OCI-LY1 (cell line): ENCODE data around the gene PLXNA1.

Experiments used
- H2AFZ ChIP-seq: fragments of 200-600 bp; sonication (generic), shearing (Covaris generic); 2 replicates; pipeline ENCODE4 v1.6.0; 2014; ENCODE audit warnings: antibody characterized with exemption, mild to moderate bottlenecking, low read length
- H3F3A ChIP-seq: fragments of 200-600 bp; sonication (generic), shearing (Covaris generic); 2 replicates; pipeline ENCODE4 v1.6.0; 2014; ENCODE audit warnings: mild to moderate bottlenecking, antibody characterized with exemption, low read length, moderate library complexity; ENCODE audit not compliant: insufficient read depth
- H3K27ac ChIP-seq: fragments of 200-600 bp; sonication (generic); 2 replicates; pipeline ENCODE4 v1.5.1; 2014; ENCODE audit warnings: low read length, mixed run types, mild to moderate bottlenecking, low read depth; ENCODE audit not compliant: poor library complexity, severe bottlenecking
- H3K27me3 ChIP-seq: fragments of 200-600 bp; sonication (generic); 2 replicates; pipeline ENCODE4 v1.6.0; 2014; ENCODE audit warnings: antibody characterized with exemption, mild to moderate bottlenecking, low read length, moderate library complexity; ENCODE audit not compliant: insufficient read depth
- H3K36me3 ChIP-seq: fragments of 200-600 bp; sonication (generic); 2 replicates; pipeline ENCODE4 v1.6.1; 2014; ENCODE audit warnings: mild to moderate bottlenecking, antibody characterized with exemption, low read length, moderate library complexity, mixed read lengths; ENCODE audit not compliant: insufficient read depth
- H3K4me1 ChIP-seq: fragments of 200-600 bp; sonication (generic); 2 replicates; pipeline ENCODE4 v1.5.1; 2014; ENCODE audit warnings: mild to moderate bottlenecking, low read length, moderate library complexity; ENCODE audit not compliant: insufficient read depth, severe bottlenecking
- H3K4me2 ChIP-seq: fragments of 200-600 bp; sonication (generic), shearing (Covaris generic); 2 replicates; pipeline ENCODE4 v1.6.1; 2014; ENCODE audit warnings: low read length
- H3K4me3 ChIP-seq: fragments of 200-600 bp; sonication (generic); 2 replicates; pipeline ENCODE4 v1.5.1; 2014; ENCODE audit warnings: low read length, low read depth, mild to moderate bottlenecking, mixed read lengths; ENCODE audit not compliant: poor library complexity, severe bottlenecking
- H3K79me2 ChIP-seq: fragments of 200-600 bp; shearing (Covaris generic); 2 replicates; pipeline ENCODE4 v1.6.1; 2016; ENCODE audit warnings: mixed run types, low read length, mixed read lengths; ENCODE audit not compliant: insufficient read depth
- H3K9ac ChIP-seq: fragments of 200-600 bp; sonication (generic), shearing (Covaris generic); 2 replicates; pipeline ENCODE4 v1.6.1; 2014; ENCODE audit warnings: mild to moderate bottlenecking, low read length, mixed read lengths
- H3K9me2 ChIP-seq: fragments of 200-600 bp; sonication (generic), shearing (Covaris generic); 2 replicates; pipeline ENCODE4 v1.6.1; 2014; ENCODE audit warnings: low read depth, mild to moderate bottlenecking, low read length, mixed read lengths
- H3K9me3 ChIP-seq: fragments of 200-600 bp; shearing (Covaris generic); 2 replicates; pipeline ENCODE4 v1.6.1; 2014; ENCODE audit warnings: low read length, mixed read lengths
- H4K20me1 ChIP-seq: fragments of 200-600 bp; sonication (generic), shearing (Covaris generic); 2 replicates; pipeline ENCODE4 v1.6.0; 2016; ENCODE audit warnings: mild to moderate bottlenecking, low read length; ENCODE audit not compliant: insufficient read depth
- EZH2 ChIP-seq: fragments of 200-600 bp; sonication (generic), shearing (Covaris generic); IDR thresholded peaks from 2 replicates; pipeline ENCODE4 v1.8.0; 2017; ENCODE audit warnings: borderline replicate concordance, mixed run types, mild to moderate bottlenecking, antibody characterized with exemption, low read length, moderate library complexity, mixed read lengths
- TF ChIP-seq, protein P1 (sequence below): fragments of 200-600 bp; sonication (generic), shearing (Covaris generic); IDR thresholded peaks from 2 replicates; pipeline ENCODE4 v1.5.1; 2017; ENCODE audit warnings: mild to moderate bottlenecking, antibody characterized with exemption, low read length, moderate library complexity, mixed read lengths

The PLXNA1 gene

DNA sequence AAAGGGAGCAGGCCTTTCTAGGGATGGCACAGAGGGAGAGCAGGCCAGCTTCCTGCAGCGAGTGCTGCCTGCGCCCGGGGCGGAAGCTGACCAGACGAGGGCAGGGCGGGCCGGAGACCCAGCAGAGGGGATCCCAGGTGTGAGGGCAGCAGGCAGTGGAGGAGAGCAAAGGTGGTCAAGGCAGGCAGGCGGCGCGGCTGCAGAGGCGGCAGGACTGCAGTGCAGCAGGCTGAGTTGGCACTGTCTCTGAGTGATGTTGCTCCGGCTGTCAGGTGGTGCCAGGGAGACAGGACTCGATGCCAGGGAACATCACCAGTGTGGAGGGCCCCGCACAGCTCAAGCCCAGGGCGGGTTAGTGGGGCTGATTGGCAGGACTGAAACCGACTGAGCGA lies 22.3 kb upstream of the PLXNA1 start:
- H2AFZ ChIP-seq: no peak overlapping the region
- no peak overlapping the region for H3K9ac ChIP-seq
- no peaks in the 10 kb centered on the region for H3K4me1 ChIP-seq
- H3K9me3 ChIP-seq: no peaks in the 10 kb centered on the region
- no peaks in the 10 kb centered on the region for H3K79me2 ChIP-seq
- no peaks in the 10 kb centered on the region for H4K20me1 ChIP-seq
- H3K4me3 ChIP-seq: no peak overlapping the region
- H3K27me3 ChIP-seq: no peaks in the 10 kb centered on the region
- no peak for TF ChIP-seq EZH2
- TF ChIP-seq, protein P1, sequence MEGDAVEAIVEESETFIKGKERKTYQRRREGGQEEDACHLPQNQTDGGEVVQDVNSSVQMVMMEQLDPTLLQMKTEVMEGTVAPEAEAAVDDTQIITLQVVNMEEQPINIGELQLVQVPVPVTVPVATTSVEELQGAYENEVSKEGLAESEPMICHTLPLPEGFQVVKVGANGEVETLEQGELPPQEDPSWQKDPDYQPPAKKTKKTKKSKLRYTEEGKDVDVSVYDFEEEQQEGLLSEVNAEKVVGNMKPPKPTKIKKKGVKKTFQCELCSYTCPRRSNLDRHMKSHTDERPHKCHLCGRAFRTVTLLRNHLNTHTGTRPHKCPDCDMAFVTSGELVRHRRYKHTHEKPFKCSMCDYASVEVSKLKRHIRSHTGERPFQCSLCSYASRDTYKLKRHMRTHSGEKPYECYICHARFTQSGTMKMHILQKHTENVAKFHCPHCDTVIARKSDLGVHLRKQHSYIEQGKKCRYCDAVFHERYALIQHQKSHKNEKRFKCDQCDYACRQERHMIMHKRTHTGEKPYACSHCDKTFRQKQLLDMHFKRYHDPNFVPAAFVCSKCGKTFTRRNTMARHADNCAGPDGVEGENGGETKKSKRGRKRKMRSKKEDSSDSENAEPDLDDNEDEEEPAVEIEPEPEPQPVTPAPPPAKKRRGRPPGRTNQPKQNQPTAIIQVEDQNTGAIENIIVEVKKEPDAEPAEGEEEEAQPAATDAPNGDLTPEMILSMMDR: no peak
- no peak overlapping the region for H3K4me2 ChIP-seq
- no peaks in the 10 kb centered on the region for H3F3A ChIP-seq
- H3K9me2 ChIP-seq: no peaks in the 10 kb centered on the region
- no peaks in the 10 kb centered on the region for H3K36me3 ChIP-seq
- no peak overlapping the region for H3K27ac ChIP-seq

DNA sequence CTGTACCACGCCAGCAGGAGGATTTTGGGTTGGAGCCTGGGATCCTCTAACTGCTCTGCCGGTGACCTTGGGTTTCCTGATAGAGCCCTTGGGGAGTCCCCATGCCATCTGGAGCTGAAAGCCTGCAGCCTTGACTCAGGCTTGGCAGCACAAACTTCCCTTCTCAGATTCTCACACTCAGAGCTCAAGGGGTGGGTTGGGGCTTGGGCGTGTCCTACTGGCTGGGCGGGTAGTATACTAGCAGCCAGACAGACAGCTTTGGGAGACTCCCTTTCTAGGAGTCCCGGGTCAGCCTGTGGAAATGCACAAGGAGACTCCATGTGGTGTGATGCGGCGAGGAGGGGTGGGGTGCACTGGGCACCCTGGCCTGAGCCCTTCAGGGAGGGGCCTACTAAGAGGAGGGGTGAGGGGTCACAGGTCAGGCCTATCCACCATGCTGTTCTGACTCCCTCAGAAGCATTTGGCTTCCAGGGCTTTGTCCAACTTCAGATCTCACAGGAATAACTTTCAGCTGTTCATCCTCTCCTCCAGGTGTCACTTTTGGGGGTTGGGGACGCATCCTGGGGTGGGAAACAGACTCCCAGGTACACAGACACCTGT lies 21.6 kb upstream of the PLXNA1 start:
- Histone ChIP-seq H3K4me3 (no peak overlapping the region), H3K9me2 (no peaks in the 10 kb centered on the region), H4K20me1 (no peaks in the 10 kb centered on the region), H3K4me1 (no peaks in the 10 kb centered on the region), H3K9me3 (no peaks in the 10 kb centered on the region), H3K4me2 (no peak overlapping the region), H3K36me3 (no peaks in the 10 kb centered on the region), H3K79me2 (no peaks in the 10 kb centered on the region), H3K9ac (no peak overlapping the region), H3K27me3 (no peaks in the 10 kb centered on the region), H2AFZ (no peak overlapping the region), H3K27ac (no peak overlapping the region), H3F3A (no peaks in the 10 kb centered on the region)
- no peak for TF ChIP-seq EZH2
- TF ChIP-seq, protein P1: no peak

DNA sequence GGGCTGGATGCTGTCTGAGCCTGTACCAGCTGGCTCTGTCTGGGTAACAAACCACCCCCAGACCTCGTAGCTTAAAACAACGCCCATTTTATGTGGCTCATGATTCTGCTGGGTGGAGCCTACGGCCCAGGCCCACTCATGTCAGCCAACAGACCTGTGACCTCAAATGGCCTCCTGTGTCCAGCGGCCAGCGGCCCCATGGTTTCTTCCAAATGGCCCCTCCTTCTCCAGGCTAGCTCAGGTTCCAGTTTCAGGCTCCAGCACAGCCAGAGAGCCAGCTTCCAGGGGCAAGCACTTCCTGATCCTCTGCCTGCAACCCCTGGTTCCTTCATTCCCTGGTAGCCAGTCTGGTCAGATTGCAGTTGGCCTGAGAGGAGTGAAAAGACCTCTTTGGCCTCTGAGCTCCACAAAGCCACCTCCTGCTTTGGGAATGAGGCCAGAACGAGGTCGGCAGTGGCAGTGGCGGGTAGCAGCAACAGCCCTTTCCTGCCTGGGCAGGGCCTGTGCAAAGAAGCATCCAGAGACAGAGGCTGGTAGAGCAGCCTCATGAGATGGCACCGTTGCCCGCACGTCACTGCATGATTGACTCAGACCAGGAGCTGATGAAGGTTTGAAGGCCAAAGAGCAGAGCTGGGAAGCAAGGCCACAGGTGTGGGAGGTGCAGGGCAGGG lies 21.0 kb upstream of the PLXNA1 start:
- no peaks in the 10 kb centered on the region for H3K27me3 ChIP-seq
- TF ChIP-seq, protein P1: no peak
- TF ChIP-seq EZH2: no peak
- H2AFZ ChIP-seq: no peak overlapping the region
- H3K9me3 ChIP-seq: no peaks in the 10 kb centered on the region
- H3K79me2 ChIP-seq: no peaks in the 10 kb centered on the region
- no peak overlapping the region for H3K4me3 ChIP-seq
- H3F3A ChIP-seq: no peaks in the 10 kb centered on the region
- no peaks in the 10 kb centered on the region for H3K9me2 ChIP-seq
- no peak overlapping the region for H3K27ac ChIP-seq
- no peaks in the 10 kb centered on the region for H3K36me3 ChIP-seq
- no peaks in the 10 kb centered on the region for H4K20me1 ChIP-seq
- H3K4me2 ChIP-seq: no peak overlapping the region
- no peaks in the 10 kb centered on the region for H3K4me1 ChIP-seq
- no peak overlapping the region for H3K9ac ChIP-seq
